GM12891 (cell line): Measurements from ENCODE around the gene RBM23.

ENCODE experiments used
- POLR2A ChIP-seq: IDR thresholded peaks from 2 replicates; pipeline ENCODE4 v1.6.1; 2011; ENCODE audit warnings: low read depth, low read length, control low read depth
- POLR2AphosphoS5 ChIP-seq: IDR thresholded peaks from 2 replicates; pipeline ENCODE4 v1.6.1; 2011; ENCODE audit warnings: low read depth, low read length, control low read depth
- POU2F2 ChIP-seq: IDR thresholded peaks from 2 replicates; pipeline ENCODE4 v1.6.1; 2011; ENCODE audit warnings: low read depth, mild to moderate bottlenecking, control low read depth, low read length, moderate library complexity
- SPI1 ChIP-seq: IDR thresholded peaks from 2 replicates; pipeline ENCODE4 v1.6.1; 2011; ENCODE audit warnings: low read depth, low read length, control low read depth
- TAF1 ChIP-seq: IDR thresholded peaks from 2 replicates; pipeline ENCODE4 v1.6.1; 2011; ENCODE audit warnings: low read depth, low read length, control low read depth

GRCh38 chr14:22929961-22930364 is 11.0 kb upstream of the RBM23 start:
- TF ChIP-seq TAF1 = no peak
- TF ChIP-seq POLR2A = no peak
- TF ChIP-seq SPI1 = no peak
- no peak for TF ChIP-seq POLR2AphosphoS5
- no peak for TF ChIP-seq POU2F2
